A549 (cell line): ENCODE data around the gene ACAD8. TPM values are rescaled to one million over a fixed set of nuclear protein-coding genes. Genes with fewer than 3 reads are reported as not detected.
A peak's percentile ranks its signal among the peaks of the same experiment; 100 is the strongest.

ENCODE experiments used
- ATAC-seq, 2 experiments: fragments of 200-7000 bp in 1 of 2; fragments of >200 bp in 1 of 2; cut with Nextera tagmentation in 1 of 2; cut with Tn5 transposase in 1 of 2; 3 replicates each; pipeline versions ENCODE4 v1.8.0 to v1.9.1; 2018 to 2020; ENCODE audit warnings: mild to moderate bottlenecking in 1 of 2, moderate library complexity in 1 of 2
- CTCF ChIA-PET: fragments of 300-600 bp; sonication (Branson Sonifier 250); formaldehyde crosslinking; extraction: SDS; loops from one replicate; lab custom pipeline; 2021; ENCODE audit warnings: antibody characterized with exemption, inconsistent platforms; lab: Yijun Ruan, JAX
- POLR2A ChIA-PET: fragments of 350-600 bp; formaldehyde crosslinking; extraction: SDS; loops from one replicate; lab custom pipeline; 2021; ENCODE audit warnings: antibody characterized with exemption, inconsistent platforms; lab: Yijun Ruan, JAX
- DNase-seq, 2 experiments: peaks; one replicate each; pipeline versions ENCODE4 v3.0.0 to v3.0.0-alpha.2; 2011 to 2016; ENCODE audit warnings: low read depth in 1 of 2, low spot score in 1 of 2
- FAIRE-seq: peaks from 2 replicates; lab custom pipeline; 2011; peaks lifted over from hg19 to GRCh38; lab: Jason Lieb, UNC
- H3K27ac ChIP-seq, 2 experiments: fragments of >200 bp; sonication (Bioruptor Twin); formaldehyde crosslinking; 3 replicates each; pipeline ENCODE4 v1.5.1; 2016 to 2017
- H3K4me1 ChIP-seq: fragments of >200 bp; sonication (Bioruptor Twin); formaldehyde crosslinking; 3 replicates; pipeline ENCODE4 v1.6.1; 2016
- H3K4me2 ChIP-seq: fragments of >200 bp; sonication (Bioruptor Twin); formaldehyde crosslinking; 3 replicates; pipeline ENCODE4 v1.6.1; 2016
- H3K4me3 ChIP-seq: fragments of >200 bp; sonication (Bioruptor Twin); formaldehyde crosslinking; 3 replicates; pipeline ENCODE4 v1.5.1; 2016
- H3K9me3 ChIP-seq: fragments of >200 bp; sonication (Bioruptor Twin); formaldehyde crosslinking; 3 replicates; pipeline ENCODE4 v1.6.1; 2016
- EHF ChIP-seq: fragments of 250-450 bp; sonication (Bioruptor Pico); IDR thresholded peaks from 2 replicates; pipeline ENCODE4 v1.5.0; 2020; ENCODE audit warnings: mild to moderate bottlenecking
- EHMT2 ChIP-seq: fragments of 200-600 bp; sonication (generic); IDR thresholded peaks from 2 replicates; pipeline ENCODE4 v1.6.1; 2016; ENCODE audit warnings: antibody characterized with exemption, low read depth, mild to moderate bottlenecking, moderate library complexity
- EP300 ChIP-seq, 2 experiments: fragments of >200 bp; sonication (Bioruptor Twin); formaldehyde crosslinking; IDR thresholded peaks; 2 replicates in 1 of 2; 3 replicates in 1 of 2; pipeline ENCODE4 v1.6.1; 2016 to 2017
- HEYL ChIP-seq: fragments of 250-450 bp; sonication (Bioruptor Pico); IDR thresholded peaks from 2 replicates; pipeline ENCODE4 v1.8.0; 2021; ENCODE audit warnings: mild to moderate bottlenecking, moderate library complexity
- HOXB5 ChIP-seq: fragments of 250-450 bp; sonication (Bioruptor Pico); IDR thresholded peaks from 2 replicates; pipeline ENCODE4 v1.5.0; 2020; ENCODE audit warnings: mild to moderate bottlenecking, moderate library complexity
- MYC ChIP-seq: IDR thresholded peaks from 2 replicates; pipeline ENCODE4 v1.6.1; 2012; ENCODE audit warnings: mild to moderate bottlenecking, inconsistent platforms, low read length, improper control_type of control experiment, borderline replicate concordance
- NFE2L2 ChIP-seq: fragments of 150-350 bp; conservative IDR thresholded peaks from 2 replicates; pipeline ENCODE4 v1.6.1; 2014; ENCODE audit warnings: low read length
- POLR2AphosphoS2 ChIP-seq: conservative IDR thresholded peaks from 2 replicates; pipeline ENCODE4 v1.6.1; 2012; ENCODE audit warnings: low read length, improper control_type of control experiment, inconsistent platforms
- RAD21 ChIP-seq, 2 experiments: fragments of >200 bp in 1 of 2; sonication (Bioruptor Twin) in 1 of 2; formaldehyde crosslinking in 1 of 2; IDR thresholded peaks in 1 of 2; conservative IDR thresholded peaks in 1 of 2; 2 replicates in 1 of 2; 3 replicates in 1 of 2; pipeline ENCODE4 v1.6.1; 2012 to 2018; ENCODE audit warnings: inconsistent platforms in 1 of 2
- RARB ChIP-seq: fragments of 250-450 bp; sonication (Bioruptor Pico); IDR thresholded peaks from 2 replicates; pipeline ENCODE4 v1.8.0; 2021; ENCODE audit warnings: mild to moderate bottlenecking, moderate library complexity
- ZSCAN20 ChIP-seq: fragments of 250-450 bp; sonication (Bioruptor Pico); IDR thresholded peaks from 2 replicates; pipeline ENCODE4 v1.8.0; 2022; ENCODE audit warnings: mild to moderate bottlenecking, moderate library complexity
- WGBS: methylation state at CpG from one replicate; pipeline ENCODE4 v1.1.6; 2017; ENCODE audit errors: missing lambda C conversion rate; 5-methylcytosine and 5-hydroxymethylcytosine counted together
- polyA plus RNA-seq, 4 experiments: library from polyadenylated mRNA; depleted of rRNA in 3 of 4; stranded (reverse); fragments of >200 nt; fragmentation: RNase III in 1 of 4; extraction: RNeasy Plus Mini Kit Qiagen cat#74134 plus additional on column Dnase treatment in 1 of 4; gene quantifications; 2 replicates in 3 of 4; 3 replicates in 1 of 4; pipeline ENCODE4 v1.2.3, GENCODE V29; 2011 to 2017
- TF ChIP-seq, protein P1 (sequence below): IDR thresholded peaks from 2 replicates; pipeline ENCODE4 v1.6.1; 2012; ENCODE audit warnings: low read depth, borderline replicate concordance
- TF ChIP-seq, protein P2 (sequence below): IDR thresholded peaks from 2 replicates; pipeline ENCODE4 v1.6.1; 2012
- TF ChIP-seq, protein P3 (sequence below): fragments of >200 bp; sonication (Bioruptor Twin); formaldehyde crosslinking; IDR thresholded peaks from 3 replicates; pipeline ENCODE4 v1.6.1; 2016
- TF ChIP-seq, protein P4 (sequence below): fragments of >200 bp; sonication (Bioruptor Twin); formaldehyde crosslinking; IDR thresholded peaks from 3 replicates; pipeline ENCODE4 v1.5.1; 2016
- TF ChIP-seq, protein P5 (sequence below): fragments of 250-450 bp; sonication (Bioruptor Pico); IDR thresholded peaks from 2 replicates; pipeline ENCODE4 v1.5.0; 2020; ENCODE audit warnings: low read depth, mild to moderate bottlenecking, moderate library complexity

The ACAD8 gene
- polyA plus RNA-seq, 2 of the 4 experiments (the other 2 are of a cell fraction): 13.5 to 16.9 TPM

DNA sequence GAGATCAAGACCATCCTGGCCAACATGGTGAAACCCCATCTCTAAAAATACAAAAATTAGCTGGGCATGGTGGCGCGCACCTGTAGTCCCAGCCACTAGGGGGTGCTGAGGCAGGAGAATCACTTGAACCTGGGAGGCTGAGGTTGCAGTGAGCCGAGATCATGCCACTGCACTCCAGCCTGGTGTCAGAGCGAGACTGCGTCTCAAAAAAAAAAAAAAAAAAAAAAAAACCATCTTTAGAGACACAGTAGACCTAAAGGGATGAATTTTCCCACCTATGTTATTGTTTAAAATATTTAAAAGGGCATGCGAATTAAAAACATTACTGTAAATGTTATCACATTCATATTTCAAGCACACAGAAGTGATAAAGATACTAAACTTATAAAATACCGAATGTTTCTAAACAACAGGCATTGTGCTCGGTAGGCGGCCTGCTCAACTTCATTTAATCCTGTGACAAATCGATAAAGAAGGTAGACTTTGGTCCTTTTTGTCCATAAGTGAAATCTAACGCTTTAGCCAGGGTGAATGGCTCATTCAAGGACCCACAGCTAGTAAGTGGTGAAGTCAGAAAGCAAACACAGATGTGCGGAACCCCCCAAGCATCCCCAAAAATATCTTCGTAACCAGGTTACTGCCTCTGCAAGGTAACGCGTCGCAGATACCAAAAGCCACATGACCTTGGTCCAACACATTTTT lies 45.7 kb upstream of the ACAD8 start:
- 80% methylated on average over 14 of the region's 16 CpGs for WGBS

DNA sequence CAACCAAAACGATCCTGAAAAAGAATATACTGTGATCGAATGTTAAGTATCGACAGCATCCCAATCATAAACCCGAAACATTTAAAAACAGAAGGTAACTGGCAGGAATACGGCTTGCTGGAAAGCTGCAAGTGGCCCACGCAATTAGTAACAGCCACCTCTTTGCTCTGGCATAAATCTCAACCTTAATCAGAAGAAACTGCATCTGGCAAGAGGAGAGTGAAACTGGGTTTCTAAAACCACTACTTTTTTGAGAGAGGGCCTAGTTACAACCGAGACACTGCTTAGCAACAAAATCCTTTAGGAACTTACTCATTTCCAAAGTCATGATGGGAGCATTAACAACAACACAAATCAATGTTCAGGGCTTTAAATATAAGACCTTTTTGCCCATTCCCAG lies 37.5 kb upstream of the ACAD8 start:
- ChIA-PET POLR2A (no interaction called here), CTCF (no interaction called here)
- Histone ChIP-seq H3K4me1 (no peaks in the 10 kb centered on the region), H3K4me3 (no peak overlapping the region), H3K27ac (no peak overlapping the region), H3K4me2 (no peak overlapping the region), H3K9me3 (no peaks in the 10 kb centered on the region)
- no peak for FAIRE-seq
- 96% methylated on average over 7 of the region's 7 CpGs for WGBS
- DNase-seq: no peak
- ATAC-seq: no peak
- TF ChIP-seq EP300 (IDR thresholded peaks at IDR 0.05) (no peak), RARB (CRISPR knock-in tag) (no peak), POLR2AphosphoS2 (no peak), MYC (no peak), EHF (CRISPR knock-in tag) (no peak), EHMT2 (no peak)
- TF ChIP-seq, protein P1, sequence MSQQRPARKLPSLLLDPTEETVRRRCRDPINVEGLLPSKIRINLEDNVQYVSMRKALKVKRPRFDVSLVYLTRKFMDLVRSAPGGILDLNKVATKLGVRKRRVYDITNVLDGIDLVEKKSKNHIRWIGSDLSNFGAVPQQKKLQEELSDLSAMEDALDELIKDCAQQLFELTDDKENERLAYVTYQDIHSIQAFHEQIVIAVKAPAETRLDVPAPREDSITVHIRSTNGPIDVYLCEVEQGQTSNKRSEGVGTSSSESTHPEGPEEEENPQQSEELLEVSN: no peak
- TF ChIP-seq, protein P2, sequence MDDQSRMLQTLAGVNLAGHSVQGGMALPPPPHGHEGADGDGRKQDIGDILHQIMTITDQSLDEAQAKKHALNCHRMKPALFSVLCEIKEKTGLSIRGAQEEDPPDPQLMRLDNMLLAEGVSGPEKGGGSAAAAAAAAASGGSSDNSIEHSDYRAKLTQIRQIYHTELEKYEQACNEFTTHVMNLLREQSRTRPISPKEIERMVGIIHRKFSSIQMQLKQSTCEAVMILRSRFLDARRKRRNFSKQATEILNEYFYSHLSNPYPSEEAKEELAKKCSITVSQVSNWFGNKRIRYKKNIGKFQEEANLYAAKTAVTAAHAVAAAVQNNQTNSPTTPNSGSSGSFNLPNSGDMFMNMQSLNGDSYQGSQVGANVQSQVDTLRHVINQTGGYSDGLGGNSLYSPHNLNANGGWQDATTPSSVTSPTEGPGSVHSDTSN: no peak

More for the DNA sequence above, 45.7 kb upstream of the ACAD8 start:
- ChIA-PET POLR2A (no interaction called here), CTCF (interaction anchor here (0.6 to 2.0 kb wide), 4 partner anchors 9 to 109 kb away, joined by 3 to 6 read pairs (median 4); partner anchors contain the start of gene VPS26B)
- peak in 1 of 2 experiments; percentile 52; a peak in 2 of 6 replicates for ATAC-seq
- Histone ChIP-seq H3K4me2 (no peak overlapping the region), H3K27ac (no peak overlapping the region), H3K9me3 (no peaks in the 10 kb centered on the region), H3K4me3 (no peak overlapping the region), H3K4me1 (no peaks in the 10 kb centered on the region)
- DNase-seq: peak in 1 of 2 experiments; percentile 25
- FAIRE-seq: no peak
- 0 out of 5 replicates have a peak, but pooled peaks of 1 of the 2 experiments have one; percentile 19 for TF ChIP-seq RAD21 (conservative IDR thresholded peaks at IDR 0.05 in 1 of 2, IDR thresholded peaks at IDR 0.05 in 1 of 2)
- no peak for TF ChIP-seq EHF (CRISPR knock-in tag)
- TF ChIP-seq, protein P3, sequence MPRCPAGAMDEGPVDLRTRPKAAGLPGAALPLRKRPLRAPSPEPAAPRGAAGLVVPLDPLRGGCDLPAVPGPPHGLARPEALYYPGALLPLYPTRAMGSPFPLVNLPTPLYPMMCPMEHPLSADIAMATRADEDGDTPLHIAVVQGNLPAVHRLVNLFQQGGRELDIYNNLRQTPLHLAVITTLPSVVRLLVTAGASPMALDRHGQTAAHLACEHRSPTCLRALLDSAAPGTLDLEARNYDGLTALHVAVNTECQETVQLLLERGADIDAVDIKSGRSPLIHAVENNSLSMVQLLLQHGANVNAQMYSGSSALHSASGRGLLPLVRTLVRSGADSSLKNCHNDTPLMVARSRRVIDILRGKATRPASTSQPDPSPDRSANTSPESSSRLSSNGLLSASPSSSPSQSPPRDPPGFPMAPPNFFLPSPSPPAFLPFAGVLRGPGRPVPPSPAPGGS: no peak
- TF ChIP-seq HEYL (CRISPR knock-in tag): no peak
- TF ChIP-seq HOXB5: no peak
- no peak for TF ChIP-seq ZSCAN20 (CRISPR knock-in tag)
- TF ChIP-seq NFE2L2: no peak
- TF ChIP-seq, protein P4, sequence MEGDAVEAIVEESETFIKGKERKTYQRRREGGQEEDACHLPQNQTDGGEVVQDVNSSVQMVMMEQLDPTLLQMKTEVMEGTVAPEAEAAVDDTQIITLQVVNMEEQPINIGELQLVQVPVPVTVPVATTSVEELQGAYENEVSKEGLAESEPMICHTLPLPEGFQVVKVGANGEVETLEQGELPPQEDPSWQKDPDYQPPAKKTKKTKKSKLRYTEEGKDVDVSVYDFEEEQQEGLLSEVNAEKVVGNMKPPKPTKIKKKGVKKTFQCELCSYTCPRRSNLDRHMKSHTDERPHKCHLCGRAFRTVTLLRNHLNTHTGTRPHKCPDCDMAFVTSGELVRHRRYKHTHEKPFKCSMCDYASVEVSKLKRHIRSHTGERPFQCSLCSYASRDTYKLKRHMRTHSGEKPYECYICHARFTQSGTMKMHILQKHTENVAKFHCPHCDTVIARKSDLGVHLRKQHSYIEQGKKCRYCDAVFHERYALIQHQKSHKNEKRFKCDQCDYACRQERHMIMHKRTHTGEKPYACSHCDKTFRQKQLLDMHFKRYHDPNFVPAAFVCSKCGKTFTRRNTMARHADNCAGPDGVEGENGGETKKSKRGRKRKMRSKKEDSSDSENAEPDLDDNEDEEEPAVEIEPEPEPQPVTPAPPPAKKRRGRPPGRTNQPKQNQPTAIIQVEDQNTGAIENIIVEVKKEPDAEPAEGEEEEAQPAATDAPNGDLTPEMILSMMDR: peak; percentile 52
- TF ChIP-seq MYC: no peak
- no peak for TF ChIP-seq POLR2AphosphoS2
- TF ChIP-seq, protein P5, sequence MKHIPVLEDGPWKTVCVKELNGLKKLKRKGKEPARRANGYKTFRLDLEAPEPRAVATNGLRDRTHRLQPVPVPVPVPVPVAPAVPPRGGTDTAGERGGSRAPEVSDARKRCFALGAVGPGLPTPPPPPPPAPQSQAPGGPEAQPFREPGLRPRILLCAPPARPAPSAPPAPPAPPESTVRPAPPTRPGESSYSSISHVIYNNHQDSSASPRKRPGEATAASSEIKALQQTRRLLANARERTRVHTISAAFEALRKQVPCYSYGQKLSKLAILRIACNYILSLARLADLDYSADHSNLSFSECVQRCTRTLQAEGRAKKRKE (CRISPR knock-in tag): no peak
